HepG2 (cell line): ENCODE measurements around the gene IQCH. TPM values are rescaled to one million over a fixed set of nuclear protein-coding genes. Genes with fewer than 3 reads are reported as not detected.

Experiments
- AGO1 ChIP-seq: fragments of 200-400 bp; formaldehyde crosslinking; IDR thresholded peaks from 2 replicates; pipeline ENCODE4 v1.6.1; 2017; ENCODE audit warnings: mild to moderate bottlenecking, low read depth, low read length, moderate library complexity; ENCODE audit not compliant: poor library complexity, severe bottlenecking
- HIVEP1 ChIP-seq: sonication (generic); formaldehyde crosslinking; IDR thresholded peaks from 2 replicates; pipeline ENCODE4 v1.4.0; 2020; ENCODE audit warnings: mild to moderate bottlenecking, missing genetic modification reagents
- NFE2 ChIP-seq: sonication (generic); formaldehyde crosslinking; IDR thresholded peaks from 2 replicates; pipeline ENCODE4 v1.4.0; 2020; ENCODE audit warnings: missing genetic modification reagents
- NR2F2 ChIP-seq: IDR thresholded peaks from 2 replicates; pipeline ENCODE4 v1.6.1; 2012; ENCODE audit warnings: low read depth, inconsistent platforms, borderline replicate concordance
- PCBP2 ChIP-seq: fragments of 200-400 bp; formaldehyde crosslinking; optimal IDR thresholded peaks from 2 replicates; pipeline ENCODE3; 2018; ENCODE audit warnings: low read length, low read depth; ENCODE audit not compliant: poor library complexity, severe bottlenecking
- RBM39 ChIP-seq: fragments of 200-400 bp; formaldehyde crosslinking; IDR thresholded peaks from one replicate; pipeline ENCODE4 v1.6.1; 2018; ENCODE audit warnings: antibody characterized with exemption, mild to moderate bottlenecking, low read depth, low read length; ENCODE audit not compliant: poor library complexity, severe bottlenecking
- RFXANK ChIP-seq: IDR thresholded peaks from 2 replicates; pipeline ENCODE4 v1.6.1; 2016
- RXRB ChIP-seq: IDR thresholded peaks from 2 replicates; pipeline ENCODE4 v1.6.1; 2016; ENCODE audit warnings: borderline replicate concordance, missing genetic modification reagents, missing compliant biosample characterization
- ZKSCAN1 ChIP-seq: fragments of 150-350 bp; IDR thresholded peaks from 2 replicates; pipeline ENCODE4 v1.6.1; 2014; ENCODE audit warnings: low read length
- ZNF33B ChIP-seq: sonication (generic); formaldehyde crosslinking; IDR thresholded peaks from 2 replicates; pipeline ENCODE4 v1.5.1; 2020; ENCODE audit warnings: mild to moderate bottlenecking, missing genetic modification reagents
- ZNF430 ChIP-seq: sonication (generic); formaldehyde crosslinking; IDR thresholded peaks from 2 replicates; pipeline ENCODE4 v1.9.0; 2021; ENCODE audit warnings: mild to moderate bottlenecking, missing genetic modification reagents
- ZNF703 ChIP-seq: sonication (generic); formaldehyde crosslinking; IDR thresholded peaks from 2 replicates; pipeline ENCODE4 v1.5.1; 2020; ENCODE audit warnings: missing genetic modification reagents, mild to moderate bottlenecking, moderate library complexity, borderline replicate concordance
- ZNF761 ChIP-seq: sonication (generic); formaldehyde crosslinking; conservative IDR thresholded peaks from 2 replicates; pipeline ENCODE4 v1.4.0; 2020; ENCODE audit warnings: mild to moderate bottlenecking, missing genetic modification reagents
- ZNF766 ChIP-seq: sonication (generic); formaldehyde crosslinking; IDR thresholded peaks from 2 replicates; pipeline ENCODE4 v1.5.0; 2020; ENCODE audit warnings: missing genetic modification reagents, borderline replicate concordance
- polyA plus RNA-seq, 8 experiments: library from polyadenylated mRNA; depleted of rRNA in 3 of 8; stranded (reverse) in 7 of 8; unstranded in 1 of 8; fragments of >200 nt; fragmentation: Illumina TruSeq in 4 of 8; extraction: Trizol in 4 of 8; gene quantifications; 2 replicates each; pipeline versions ENCODE4 v1.2.1 to v1.2.3, GENCODE V29; 2011 to 2016; ENCODE audit warnings: low read depth in 4 of 8, missing spikeins in 1 of 8, mixed read lengths in 1 of 8; ENCODE audit not compliant: insufficient read depth in 1 of 8
- total RNA-seq, 5 experiments: library from RNA; depleted of rRNA; stranded (reverse); fragments of >200 nt; fragmentation: Illumina TruSeq; extraction: Trizol; gene quantifications; 2 replicates each; pipeline ENCODE4 v1.2.3, GENCODE V29; 2016; ENCODE audit warnings: low read depth in 1 of 5
- TF ChIP-seq, protein P1 (sequence below): sonication (generic); formaldehyde crosslinking; conservative IDR thresholded peaks from 2 replicates; pipeline ENCODE4 v1.8.0; 2022; ENCODE audit warnings: low read depth, missing genetic modification reagents
- TF ChIP-seq, protein P2 (sequence below): sonication (generic); formaldehyde crosslinking; IDR thresholded peaks from 2 replicates; pipeline ENCODE4 v1.4.0; 2020; ENCODE audit warnings: mild to moderate bottlenecking, missing genetic modification reagents
- TF ChIP-seq, protein P3 (sequence below): sonication (generic); formaldehyde crosslinking; conservative IDR thresholded peaks from 2 replicates; pipeline ENCODE4 v1.4.0; 2020; ENCODE audit warnings: missing genetic modification reagents
- TF ChIP-seq, protein P4 (sequence below): sonication (generic); formaldehyde crosslinking; IDR thresholded peaks from 2 replicates; pipeline ENCODE4 v1.4.0; 2020; ENCODE audit warnings: missing genetic modification reagents
- TF ChIP-seq, protein P5 (sequence below): sonication (generic); formaldehyde crosslinking; IDR thresholded peaks from 2 replicates; pipeline ENCODE4 v1.5.1; 2020; ENCODE audit warnings: missing genetic modification reagents, mild to moderate bottlenecking, borderline replicate concordance

IQCH gene
- total and polyA plus RNA-seq, 2 of the 13 experiments (the other 11 are each of a cell fraction or from before 2014, with no cell fraction given) = 0.16 to 0.55 TPM

DNA sequence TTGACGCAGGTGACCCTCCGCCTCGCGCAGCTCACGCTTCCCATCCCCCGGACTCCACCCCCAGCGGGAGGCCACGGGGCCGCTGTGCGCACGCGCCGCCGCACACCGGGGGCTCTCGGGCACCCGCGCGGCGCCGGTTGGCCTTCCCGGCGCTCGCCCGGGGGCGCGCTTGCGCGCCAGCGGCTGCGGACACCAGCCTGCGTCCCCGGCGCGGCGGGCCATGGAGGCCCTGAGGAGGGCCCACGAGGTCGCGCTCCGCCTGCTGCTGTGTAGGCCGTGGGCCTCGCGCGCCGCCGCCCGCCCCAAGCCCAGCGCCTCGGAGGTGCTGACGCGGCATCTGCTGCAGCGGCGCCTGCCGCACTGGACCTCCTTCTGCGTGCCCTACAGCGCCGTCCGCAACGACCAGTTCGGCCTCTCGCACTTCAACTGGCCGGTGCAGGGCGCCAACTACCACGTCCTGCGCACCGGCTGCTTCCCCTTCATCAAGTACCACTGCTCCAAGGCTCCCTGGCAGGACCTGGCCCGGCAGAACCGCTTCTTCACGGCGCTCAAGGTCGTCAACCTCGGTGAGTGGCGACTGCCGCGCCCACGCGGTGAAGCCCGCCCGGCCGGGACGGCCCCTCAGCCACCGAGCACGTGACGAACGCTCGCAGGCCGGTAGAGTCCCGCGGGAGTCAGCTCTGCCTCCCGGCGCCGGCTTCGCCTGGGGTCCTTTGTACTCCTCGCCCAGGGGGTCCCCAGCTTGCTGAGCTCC lies 266.6 kb downstream of the IQCH start, which contains the start of gene C15orf61 (continued):
- TF ChIP-seq, protein P1, sequence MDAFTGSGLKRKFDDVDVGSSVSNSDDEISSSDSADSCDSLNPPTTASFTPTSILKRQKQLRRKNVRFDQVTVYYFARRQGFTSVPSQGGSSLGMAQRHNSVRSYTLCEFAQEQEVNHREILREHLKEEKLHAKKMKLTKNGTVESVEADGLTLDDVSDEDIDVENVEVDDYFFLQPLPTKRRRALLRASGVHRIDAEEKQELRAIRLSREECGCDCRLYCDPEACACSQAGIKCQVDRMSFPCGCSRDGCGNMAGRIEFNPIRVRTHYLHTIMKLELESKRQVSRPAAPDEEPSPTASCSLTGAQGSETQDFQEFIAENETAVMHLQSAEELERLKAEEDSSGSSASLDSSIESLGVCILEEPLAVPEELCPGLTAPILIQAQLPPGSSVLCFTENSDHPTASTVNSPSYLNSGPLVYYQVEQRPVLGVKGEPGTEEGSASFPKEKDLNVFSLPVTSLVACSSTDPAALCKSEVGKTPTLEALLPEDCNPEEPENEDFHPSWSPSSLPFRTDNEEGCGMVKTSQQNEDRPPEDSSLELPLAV (CRISPR knock-in tag) = no peak
- TF ChIP-seq HIVEP1 (CRISPR knock-in tag) (peak; percentile 91), RXRB (CRISPR knock-in tag) (no peak), RFXANK (no peak), NFE2 (no peak), ZNF766 (CRISPR knock-in tag) (peak; percentile 68; the same call in 1 of the 2 replicates), RBM39 (peak; percentile 47), ZNF761 (CRISPR knock-in tag) (peak; percentile 85; the same call in 1 of the 2 replicates), ZNF33B (CRISPR knock-in tag) (peak; percentile 94), AGO1 (peak; percentile 63), PCBP2 (no peak), ZNF703 (peak; percentile 60; the same call in 1 of the 2 replicates), ZKSCAN1 (no peak), ZNF430 (CRISPR knock-in tag) (peak; percentile 57; the same call in 1 of the 2 replicates), NR2F2 (no peak; the same call in 1 of the 2 replicates)
- TF ChIP-seq, protein P2, sequence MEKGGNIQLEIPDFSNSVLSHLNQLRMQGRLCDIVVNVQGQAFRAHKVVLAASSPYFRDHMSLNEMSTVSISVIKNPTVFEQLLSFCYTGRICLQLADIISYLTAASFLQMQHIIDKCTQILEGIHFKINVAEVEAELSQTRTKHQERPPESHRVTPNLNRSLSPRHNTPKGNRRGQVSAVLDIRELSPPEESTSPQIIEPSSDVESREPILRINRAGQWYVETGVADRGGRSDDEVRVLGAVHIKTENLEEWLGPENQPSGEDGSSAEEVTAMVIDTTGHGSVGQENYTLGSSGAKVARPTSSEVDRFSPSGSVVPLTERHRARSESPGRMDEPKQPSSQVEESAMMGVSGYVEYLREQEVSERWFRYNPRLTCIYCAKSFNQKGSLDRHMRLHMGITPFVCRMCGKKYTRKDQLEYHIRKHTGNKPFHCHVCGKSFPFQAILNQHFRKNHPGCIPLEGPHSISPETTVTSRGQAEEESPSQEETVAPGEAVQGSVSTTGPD (CRISPR knock-in tag) = 0 out of 2 replicates have a peak, but pooled peaks have one; percentile 42
- TF ChIP-seq, protein P3, sequence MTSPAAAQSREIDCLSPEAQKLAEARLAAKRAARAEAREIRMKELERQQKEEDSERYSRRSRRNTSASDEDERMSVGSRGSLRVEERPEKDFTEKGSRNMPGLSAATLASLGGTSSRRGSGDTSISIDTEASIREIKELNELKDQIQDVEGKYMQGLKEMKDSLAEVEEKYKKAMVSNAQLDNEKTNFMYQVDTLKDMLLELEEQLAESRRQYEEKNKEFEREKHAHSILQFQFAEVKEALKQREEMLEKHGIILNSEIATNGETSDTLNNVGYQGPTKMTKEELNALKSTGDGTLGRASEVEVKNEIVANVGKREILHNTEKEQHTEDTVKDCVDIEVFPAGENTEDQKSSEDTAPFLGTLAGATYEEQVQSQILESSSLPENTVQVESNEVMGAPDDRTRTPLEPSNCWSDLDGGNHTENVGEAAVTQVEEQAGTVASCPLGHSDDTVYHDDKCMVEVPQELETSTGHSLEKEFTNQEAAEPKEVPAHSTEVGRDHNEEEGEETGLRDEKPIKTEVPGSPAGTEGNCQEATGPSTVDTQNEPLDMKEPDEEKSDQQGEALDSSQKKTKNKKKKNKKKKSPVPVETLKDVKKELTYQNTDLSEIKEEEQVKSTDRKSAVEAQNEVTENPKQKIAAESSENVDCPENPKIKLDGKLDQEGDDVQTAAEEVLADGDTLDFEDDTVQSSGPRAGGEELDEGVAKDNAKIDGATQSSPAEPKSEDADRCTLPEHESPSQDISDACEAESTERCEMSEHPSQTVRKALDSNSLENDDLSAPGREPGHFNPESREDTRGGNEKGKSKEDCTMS (CRISPR knock-in tag) = no peak
- TF ChIP-seq, protein P4, sequence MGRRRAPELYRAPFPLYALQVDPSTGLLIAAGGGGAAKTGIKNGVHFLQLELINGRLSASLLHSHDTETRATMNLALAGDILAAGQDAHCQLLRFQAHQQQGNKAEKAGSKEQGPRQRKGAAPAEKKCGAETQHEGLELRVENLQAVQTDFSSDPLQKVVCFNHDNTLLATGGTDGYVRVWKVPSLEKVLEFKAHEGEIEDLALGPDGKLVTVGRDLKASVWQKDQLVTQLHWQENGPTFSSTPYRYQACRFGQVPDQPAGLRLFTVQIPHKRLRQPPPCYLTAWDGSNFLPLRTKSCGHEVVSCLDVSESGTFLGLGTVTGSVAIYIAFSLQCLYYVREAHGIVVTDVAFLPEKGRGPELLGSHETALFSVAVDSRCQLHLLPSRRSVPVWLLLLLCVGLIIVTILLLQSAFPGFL (CRISPR knock-in tag) = peak; percentile 65; the same call in 1 of the 2 replicates
- TF ChIP-seq, protein P5, sequence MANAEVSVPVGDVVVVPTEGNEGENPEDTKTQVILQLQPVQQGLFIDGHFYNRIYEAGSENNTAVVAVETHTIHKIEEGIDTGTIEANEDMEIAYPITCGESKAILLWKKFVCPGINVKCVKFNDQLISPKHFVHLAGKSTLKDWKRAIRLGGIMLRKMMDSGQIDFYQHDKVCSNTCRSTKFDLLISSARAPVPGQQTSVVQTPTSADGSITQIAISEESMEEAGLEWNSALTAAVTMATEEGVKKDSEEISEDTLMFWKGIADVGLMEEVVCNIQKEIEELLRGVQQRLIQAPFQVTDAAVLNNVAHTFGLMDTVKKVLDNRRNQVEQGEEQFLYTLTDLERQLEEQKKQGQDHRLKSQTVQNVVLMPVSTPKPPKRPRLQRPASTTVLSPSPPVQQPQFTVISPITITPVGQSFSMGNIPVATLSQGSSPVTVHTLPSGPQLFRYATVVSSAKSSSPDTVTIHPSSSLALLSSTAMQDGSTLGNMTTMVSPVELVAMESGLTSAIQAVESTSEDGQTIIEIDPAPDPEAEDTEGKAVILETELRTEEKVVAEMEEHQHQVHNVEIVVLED (CRISPR knock-in tag) = peak; percentile 61
